ENCODE results near the gene SRPK2. TPM values are rescaled to one million over a fixed set of nuclear protein-coding genes. Genes with fewer than 3 reads are reported as not detected.

SRPK2 gene
- total and polyA plus RNA-seq, 2 of the 8 experiments (the other 6 are each of a cell fraction or from before 2014, with no cell fraction given) = 10.0 to 47.1 TPM

GRCh38 chr7:105350906-105351305 is 37.8 kb downstream of the SRPK2 start:
- Histone ChIP-seq H2BK12ac (ENCODE audit: low read depth, low read length) (no peak overlapping the region), H3K4me1 (replicated peaks in 1 of 4; ENCODE audit: control insufficient read depth in 3 of 4, insufficient read depth in 4 of 4, low read length in 3 of 4) (0 out of 7 replicates have a peak, but pooled peaks cover 0 to 4% (median 0%) of the 10 kb centered on the region in 4 experiments), H3K79me1 (ENCODE audit: low read depth, low read length) (no peaks in the 10 kb centered on the region; the same call in 1 of the 2 replicates), H3K4me2 (ENCODE audit: insufficient read depth in 1 of 2, low read depth in 2 of 2, low read length in 2 of 2) (no peak overlapping the region), H3K14ac (ENCODE audit: insufficient read length) (no peak overlapping the region), H2BK15ac (ENCODE audit: low read length) (no peak overlapping the region), H3K23ac (ENCODE audit: insufficient read length) (no peak overlapping the region), H4K5ac (ENCODE audit: insufficient read length, low read depth, low read length) (no peak overlapping the region), H3K9ac (replicated peaks in 1 of 4; ENCODE audit: extremely low read depth in 1 of 4, low read depth in 3 of 4, low read length in 3 of 4) (no peak overlapping the region), H3K56ac (replicated peaks; ENCODE audit: insufficient read length, low read depth, low read length) (no peak overlapping the region), H4K8ac (ENCODE audit: extremely low read depth, insufficient read depth, low read length) (no peak overlapping the region), H3K4me3 (ENCODE audit: extremely low read depth in 1 of 4, insufficient read depth in 2 of 4, low read depth in 3 of 4, low read length in 4 of 4) (no peak overlapping the region), H3K9me3 (ENCODE audit: insufficient read depth in 2 of 2, low read depth in 1 of 2, low read length in 1 of 2) (no peaks in the 10 kb centered on the region), H2BK5ac (ENCODE audit: low read depth, low read length) (no peak overlapping the region), H4K91ac (replicated peaks; ENCODE audit: insufficient read length, low read length) (no peak overlapping the region), H2AFZ (ENCODE audit: low read length) (no peak overlapping the region), H2AK5ac (ENCODE audit: low read depth, low read length) (no peak overlapping the region), H2BK120ac (replicated peaks; ENCODE audit: low read depth, low read length) (no peak overlapping the region), H3K23me2 (ENCODE audit: low read depth, low read length) (no peaks in the 10 kb centered on the region), H3K27me3 (replicated peaks in 1 of 4; ENCODE audit: control insufficient read depth in 3 of 4, extremely low read depth in 1 of 4, insufficient read depth in 3 of 4, low read length in 3 of 4) (no peaks in the 10 kb centered on the region), H3K4ac (replicated peaks; ENCODE audit: insufficient read length, low read depth, low read length) (no peak overlapping the region), H3K27ac (ENCODE audit: low read depth, low read length) (no peak overlapping the region), H2BK20ac (ENCODE audit: low read length) (no peak overlapping the region), H3K79me2 (ENCODE audit: control insufficient read depth in 1 of 2, insufficient read depth in 2 of 2, low read length in 2 of 2) (peaks cover 5 to 71% of the 10 kb centered on the region in 2 experiments), H3K18ac (ENCODE audit: extremely low read depth, low read length) (no peak overlapping the region), H3K36me3 (ENCODE audit: control insufficient read depth in 2 of 4, insufficient read depth in 4 of 4, low read length in 3 of 4) (no peaks in the 10 kb centered on the region), H4K20me1 (replicated peaks in 1 of 2; ENCODE audit: control insufficient read depth in 1 of 2, insufficient read depth in 2 of 2, low read length in 2 of 2) (peaks cover 9 to 13% of the 10 kb centered on the region in 2 experiments)
- DNase-seq (ENCODE audit: low read depth in 1 of 2, low spot score in 2 of 2) (no peak), FAIRE-seq (no peak)
- CTCF ChIA-PET (ENCODE audit: partially characterized antibody) = interaction anchor here (1.2 kb wide), 1 partner anchor 198 kb away, joined by 3 read pairs; no protein-coding TSS in a partner anchor
- TF ChIP-seq MAX (IDR thresholded peaks at IDR 0.05) (no peak), SP4 (IDR thresholded peaks at IDR 0.05; ENCODE audit: low read length) (no peak), EZH2 (IDR thresholded peaks at IDR 0.05; ENCODE audit: low read depth, low read length, severe bottlenecking) (no peak), CEBPB (IDR thresholded peaks at IDR 0.05; ENCODE audit: low read depth, low read length) (no peak), KDM1A (IDR thresholded peaks at IDR 0.05; ENCODE audit: borderline replicate concordance, low read length) (no peak), JUND (IDR thresholded peaks at IDR 0.05; ENCODE audit: low read length) (no peak), POU5F1 (IDR thresholded peaks at IDR 0.05; ENCODE audit: low read depth, low read length) (no peak), USF2 (IDR thresholded peaks at IDR 0.05; ENCODE audit: low read length) (no peak), TAF1 (IDR thresholded peaks at IDR 0.05; ENCODE audit: low read depth, low read length) (no peak), TBP (IDR thresholded peaks at IDR 0.05; ENCODE audit: low read depth, low read length) (no peak)
- WGBS, 2 experiments (ENCODE audit: extremely low coverage in 1 of 2, insufficient coverage in 1 of 2, insufficient read length in 1 of 2, insufficient replicate concordance in 2 of 2, low coverage in 1 of 2, low lambda C conversion rate in 2 of 2, missing lambda C conversion rate in 1 of 2) = 92% methylated on average over 7 of the region's 7 CpGs; no CpG with 5 or more reads in 1 of the 2 experiments
- POLR2A ChIA-PET (ENCODE audit: partially characterized antibody) = interaction anchor here (1.3 kb wide), 1 partner anchor 9 kb away, joined by 3 read pairs; no protein-coding TSS in a partner anchor
